CD4-positive, alpha-beta T cell (primary cell): ENCODE results near the gene DPEP3. TPM values are rescaled to one million over a fixed set of nuclear protein-coding genes. Genes with fewer than 3 reads are reported as not detected.
A peak's percentile ranks its signal among the peaks of the same experiment; 100 is the strongest.
"Not testable (repeated sequence)": the region's sequence is repeated elsewhere in the genome, so short reads cannot be mapped to it uniquely, and the experiment has no call there.

Source experiments
- ATAC-seq: fragments of 200-7000 bp; cut with Tn5 transposase; one replicate; pipeline ENCODE4 v1.10.0; 2022; ENCODE audit warnings: mild to moderate bottlenecking; ENCODE audit not compliant: poor library complexity
- CTCF ChIA-PET: fragments of 350-600 bp; sonication (Branson Sonifier 250); formaldehyde crosslinking; loops from one replicate; lab custom pipeline; 2021; ENCODE audit warnings: antibody characterized with exemption, inconsistent platforms; lab: Charles Lee
- POLR2A ChIA-PET: fragments of 350-600 bp; sonication (Branson Sonifier 250); formaldehyde crosslinking; loops from one replicate; lab custom pipeline; 2021; ENCODE audit warnings: antibody characterized with exemption, inconsistent platforms; lab: Charles Lee
- DNase-seq, 14 experiments: peaks; one replicate each; pipeline ENCODE4 v3.0.0-alpha.2; 2013 to 2020; ENCODE audit warnings: mixed read lengths in 2 of 14
- H3K27ac ChIP-seq, 2 donors: one replicate each; pipeline versions ENCODE4 v1.5.1 to v1.7.0; 2013; ENCODE audit warnings: low read length in 2 of 2, low read depth in 1 of 2, mild to moderate bottlenecking in 1 of 2
- H3K27me3 ChIP-seq, 2 experiments: 1 replicate in 1 of 2; 2 replicates in 1 of 2; pipeline versions ENCODE4 v1.6.1 to v1.7.0; 2013; ENCODE audit warnings: low read length in 2 of 2, control low read depth in 1 of 2, mild to moderate bottlenecking in 1 of 2, moderate library complexity in 1 of 2; ENCODE audit not compliant: insufficient read depth in 2 of 2, control insufficient read depth in 1 of 2
- H3K36me3 ChIP-seq: one replicate; pipeline ENCODE4 v1.6.1; 2013; ENCODE audit warnings: low read length, control low read depth; ENCODE audit not compliant: insufficient read depth
- H3K4me1 ChIP-seq: one replicate; pipeline ENCODE4 v1.6.1; 2013; ENCODE audit warnings: low read length, control low read depth; ENCODE audit not compliant: insufficient read depth
- H3K4me3 ChIP-seq: one replicate; pipeline ENCODE4 v1.5.1; 2013; ENCODE audit warnings: mild to moderate bottlenecking, low read length, moderate library complexity
- H3K9me3 ChIP-seq, 2 experiments: 1 replicate in 1 of 2; 2 replicates in 1 of 2; pipeline versions ENCODE4 v1.6.1 to v1.7.0; 2013; ENCODE audit warnings: low read length in 2 of 2, mild to moderate bottlenecking in 2 of 2, control low read depth in 1 of 2, moderate library complexity in 1 of 2; ENCODE audit not compliant: control insufficient read depth in 1 of 2, insufficient read depth in 1 of 2
- H3K27ac Mint-ChIP-seq: one replicate; pipeline ENCODE4 v1.8.0; 2020; ENCODE audit warnings: mixed read lengths
- H3K27me3 Mint-ChIP-seq: one replicate; pipeline ENCODE4 v1.8.0; 2021; ENCODE audit warnings: mixed read lengths
- H3K36me3 Mint-ChIP-seq: one replicate; pipeline ENCODE4 v1.8.0; 2021; ENCODE audit warnings: low read depth, mixed read lengths
- H3K4me1 Mint-ChIP-seq: one replicate; pipeline ENCODE4 v1.8.0; 2021; ENCODE audit warnings: low read depth, mixed read lengths
- H3K4me3 Mint-ChIP-seq: one replicate; pipeline ENCODE4 v1.8.0; 2020; ENCODE audit warnings: mild to moderate bottlenecking, mixed read lengths
- H3K9me3 Mint-ChIP-seq: one replicate; pipeline ENCODE4 v1.8.0; 2020; ENCODE audit warnings: mixed read lengths
- intact Hi-C, 2 experiments: fragments of 100-400 bp; cut with DNase I in 1 of 2; cut with micrococcal nuclease in 1 of 2; formaldehyde crosslinking; loops; one replicate each; pipeline versions ENCODE4 v1.15.1 to v1.9.0; 2023 to 2025; cut with DNase I, micrococcal nuclease
- total RNA-seq, 174 experiments: library from RNA in 2 of 174; stranded (reverse) in 2 of 174; gene quantifications; one replicate each; pipeline ENCODE4 v1.2.3 and lab custom pipeline; 2021 to 2026
- TF ChIP-seq, protein P1 (sequence below): fragments of 200-600 bp; IDR thresholded peaks from one replicate; pipeline ENCODE4 v1.8.0; 2022; ENCODE audit warnings: antibody characterized with exemption, mild to moderate bottlenecking

DPEP3 gene
- total RNA-seq, 2 experiments from 2014 or later: 0.53 to 0.63 TPM

DNA sequence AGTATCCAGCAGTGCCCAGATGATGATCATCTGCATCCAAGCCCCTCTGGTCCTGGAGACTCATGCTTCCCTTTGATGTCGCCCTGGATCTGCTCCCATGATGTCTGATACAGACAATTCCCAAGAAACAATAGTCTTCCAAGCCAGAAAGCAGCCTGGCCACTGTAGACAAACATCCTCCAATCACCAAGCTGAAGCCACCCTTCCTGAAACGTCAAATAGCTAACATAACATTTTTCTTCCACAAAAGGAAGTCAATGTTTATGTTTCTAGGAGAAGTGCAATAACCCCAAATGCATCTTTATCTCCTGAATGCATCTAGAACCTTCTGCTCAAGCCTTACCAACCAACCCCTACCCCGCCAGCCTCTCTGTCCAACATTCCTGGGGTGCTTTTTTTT lies 20.2 kb upstream of the DPEP3 start:
- DNase-seq: peak in 2 of 14 experiments; percentile 33 to 64
- H3K4me1 ChIP-seq: peaks cover 70% of the 10 kb centered on the region
- H3K36me3 ChIP-seq: no peaks in the 10 kb centered on the region
- peak overlapping the region; percentile 93 for H3K27ac Mint-ChIP-seq
- no peaks in the 10 kb centered on the region for H3K27me3 ChIP-seq
- CTCF ChIA-PET: interaction anchor here (1.0 to 6.5 kb wide), 2 partner anchors 40 to 184 kb away, joined by 3 to 33 read pairs; no protein-coding TSS in a partner anchor
- POLR2A ChIA-PET: interaction anchor here (0.6 to 4.6 kb wide), 17 partner anchors 7 to 417 kb away, joined by 3 to 73 read pairs (median 6); partner anchors contain the start of genes DDX28, DUS2, NFATC3 and PSMB10
- H3K4me1 Mint-ChIP-seq: peaks cover 55% of the 10 kb centered on the region
- peak overlapping the region; percentile 61 for H3K4me3 ChIP-seq
- peak overlapping the region; percentile 48 to 83 for H3K27ac ChIP-seq
- no peaks in the 10 kb centered on the region for H3K27me3 Mint-ChIP-seq
- peak overlapping the region; percentile 86 for H3K4me3 Mint-ChIP-seq
- no peaks in the 10 kb centered on the region for H3K9me3 Mint-ChIP-seq
- peaks cover 24% of the 10 kb centered on the region for H3K36me3 Mint-ChIP-seq
- peaks cover 0 to 14% of the 10 kb centered on the region in 2 experiments for H3K9me3 ChIP-seq
- intact Hi-C loops: no loop called here
- peak; percentile 33 for ATAC-seq
- TF ChIP-seq, protein P1, sequence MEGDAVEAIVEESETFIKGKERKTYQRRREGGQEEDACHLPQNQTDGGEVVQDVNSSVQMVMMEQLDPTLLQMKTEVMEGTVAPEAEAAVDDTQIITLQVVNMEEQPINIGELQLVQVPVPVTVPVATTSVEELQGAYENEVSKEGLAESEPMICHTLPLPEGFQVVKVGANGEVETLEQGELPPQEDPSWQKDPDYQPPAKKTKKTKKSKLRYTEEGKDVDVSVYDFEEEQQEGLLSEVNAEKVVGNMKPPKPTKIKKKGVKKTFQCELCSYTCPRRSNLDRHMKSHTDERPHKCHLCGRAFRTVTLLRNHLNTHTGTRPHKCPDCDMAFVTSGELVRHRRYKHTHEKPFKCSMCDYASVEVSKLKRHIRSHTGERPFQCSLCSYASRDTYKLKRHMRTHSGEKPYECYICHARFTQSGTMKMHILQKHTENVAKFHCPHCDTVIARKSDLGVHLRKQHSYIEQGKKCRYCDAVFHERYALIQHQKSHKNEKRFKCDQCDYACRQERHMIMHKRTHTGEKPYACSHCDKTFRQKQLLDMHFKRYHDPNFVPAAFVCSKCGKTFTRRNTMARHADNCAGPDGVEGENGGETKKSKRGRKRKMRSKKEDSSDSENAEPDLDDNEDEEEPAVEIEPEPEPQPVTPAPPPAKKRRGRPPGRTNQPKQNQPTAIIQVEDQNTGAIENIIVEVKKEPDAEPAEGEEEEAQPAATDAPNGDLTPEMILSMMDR: no peak

- Mint-ChIP-seq H3K9me3 (no peaks in the 10 kb centered on the region), H3K4me3 (peak overlapping the region; percentile 86), H3K36me3 (peaks cover 28% of the 10 kb centered on the region), H3K27ac (peak overlapping the region; percentile 93), H3K27me3 (no peaks in the 10 kb centered on the region), H3K4me1 (peaks cover 55% of the 10 kb centered on the region)
- Histone ChIP-seq H3K9me3 (peaks cover 0 to 14% of the 10 kb centered on the region in 2 experiments), H3K4me1 (peaks cover 70% of the 10 kb centered on the region), H3K27ac (peak overlapping the region; percentile 48 to 83), H3K4me3 (peak overlapping the region; percentile 61), H3K27me3 (no peaks in the 10 kb centered on the region), H3K36me3 (peaks cover 4% of the 10 kb centered on the region)
- POLR2A ChIA-PET: interaction anchor here (0.6 to 4.6 kb wide), 18 partner anchors 8 to 418 kb away, joined by 3 to 73 read pairs (median 6); partner anchors contain the start of genes DDX28, DUS2, NFATC3 and PSMB10
- CTCF ChIA-PET: interaction anchor here (1.0 to 6.5 kb wide), 2 partner anchors 41 to 183 kb away, joined by 3 to 33 read pairs; no protein-coding TSS in a partner anchor
- DNase-seq: peak in 3 of 14 experiments; percentile 6 to 34 (median 22)
- ATAC-seq: peak; percentile 11
- intact Hi-C loops: no loop called here
- TF ChIP-seq, protein P1: no peak
Measured at GRCh38 chr16:67999985-68000384, 19.7 kb upstream of the DPEP3 start.

DNA sequence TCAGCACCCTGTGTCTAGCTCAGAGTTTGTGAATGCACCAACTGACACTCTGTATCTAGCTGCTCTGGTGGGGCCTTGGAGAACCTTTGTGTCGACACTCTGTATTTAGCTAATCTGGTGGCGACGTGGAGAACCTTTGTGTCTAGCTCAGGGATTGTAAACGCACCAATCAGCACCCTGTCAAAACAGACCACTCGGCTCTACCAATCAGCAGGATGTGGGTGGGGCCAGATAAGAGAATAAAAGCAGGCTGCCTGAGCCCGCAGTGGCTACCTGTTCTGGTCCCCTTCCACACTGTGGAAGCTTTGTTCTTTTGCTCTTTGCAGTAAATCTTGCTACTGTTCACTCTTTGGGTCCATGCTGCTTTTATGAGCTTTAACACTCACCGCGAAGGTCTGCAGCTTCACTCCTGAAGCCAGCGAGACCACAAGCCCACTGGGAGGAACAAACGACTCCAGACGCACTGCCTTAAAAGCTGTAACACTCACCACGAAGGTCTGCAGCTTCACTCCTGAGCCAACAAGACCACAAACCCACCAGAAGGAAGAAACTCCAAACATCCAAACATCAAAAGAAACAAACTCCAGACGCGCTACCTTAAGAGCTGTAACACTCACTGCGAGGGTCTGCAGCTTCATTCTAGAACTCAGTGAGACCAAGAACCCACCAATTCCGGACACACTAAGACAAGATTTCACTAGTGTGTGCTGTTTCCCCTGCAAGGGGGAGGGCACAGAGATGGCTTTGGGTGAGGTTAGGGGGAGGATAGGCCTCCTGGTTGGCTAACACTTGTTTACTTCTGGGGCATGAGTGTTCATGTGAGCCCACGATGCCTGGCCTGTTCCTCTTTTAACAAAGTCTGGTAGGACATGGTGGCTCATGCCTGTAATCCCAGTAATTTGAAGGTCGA lies 18.7 kb upstream of the DPEP3 start, which contains the start of gene DPEP2:
Gene DPEP2 (minus strand): TSS at position 706 of the 910 bp plus-strand sequence. CDS start 6,272 bp downstream, outside the sequence.
- intact Hi-C loops, H3K9me3 Mint-ChIP-seq, H3K36me3 ChIP-seq, H3K27me3 Mint-ChIP-seq, H3K27me3 ChIP-seq: not testable (repeated sequence)
- H3K36me3 Mint-ChIP-seq: peaks cover 28% of the 10 kb centered on the region
- CTCF ChIA-PET: interaction anchor here (0.8 to 6.5 kb wide), 5 partner anchors 14 to 518 kb away, joined by 3 to 33 read pairs (median 3); partner anchors contain the start of gene ATP6V0D1
- peaks cover 56% of the 10 kb centered on the region for H3K4me1 Mint-ChIP-seq
- peak within 1 kb of the TSS; percentile 86 for H3K4me3 Mint-ChIP-seq
- DNase-seq (peak; percentile 27 to 81 (median 58)), ATAC-seq (peak; percentile 88)
- Histone ChIP-seq H3K4me3 (peak within 1 kb of the TSS; percentile 61), H3K27ac (peak within 1 kb of the TSS; percentile 48 to 83), H3K4me1 (peaks cover 71% of the 10 kb centered on the region), H3K9me3 (peaks cover 0 to 14% of the 10 kb centered on the region in 2 experiments)
- POLR2A ChIA-PET: interaction anchor here (0.6 to 4.6 kb wide), 21 partner anchors 8 to 246 kb away, joined by 3 to 73 read pairs (median 5); partner anchors contain the start of genes DDX28, DPEP2NB, DUS2 and NFATC3
- peak within 1 kb of the TSS; percentile 93 for H3K27ac Mint-ChIP-seq

GRCh38 chr16:67998231-67998778 lies 18.0 kb upstream of the DPEP3 start:
- peaks cover 0 to 14% of the 10 kb centered on the region in 2 experiments for H3K9me3 ChIP-seq
- ATAC-seq, DNase-seq, H3K27me3 Mint-ChIP-seq, intact Hi-C loops, H3K9me3 Mint-ChIP-seq, H3K36me3 ChIP-seq, H3K27me3 ChIP-seq: not testable (repeated sequence)
- ChIA-PET CTCF (interaction anchor here (0.8 to 6.5 kb wide), 5 partner anchors 14 to 517 kb away, joined by 3 to 33 read pairs (median 3); partner anchors contain the start of gene ATP6V0D1), POLR2A (interaction anchor here (0.6 to 4.6 kb wide), 19 partner anchors 7 to 247 kb away, joined by 3 to 73 read pairs (median 5); partner anchors contain the start of genes DDX28, DPEP2NB, DUS2 and NFATC3)
- peaks cover 79% of the 10 kb centered on the region for H3K4me1 ChIP-seq
- H3K4me3 ChIP-seq: peak overlapping the region; percentile 61
- peak overlapping the region; percentile 48 to 83 for H3K27ac ChIP-seq
- Mint-ChIP-seq H3K4me3 (peak overlapping the region; percentile 86), H3K36me3 (peaks cover 28% of the 10 kb centered on the region), H3K27ac (peak overlapping the region; percentile 93), H3K4me1 (peaks cover 63% of the 10 kb centered on the region)
